Fibroblast of the aortic adventitia (primary cell): ENCODE data around the gene KLHL13. TPM values are rescaled to one million over a fixed set of nuclear protein-coding genes. Genes with fewer than 3 reads are reported as not detected.

Source experiments
- DNase-seq: peaks from one replicate; pipeline ENCODE4 v3.0.0-alpha.2; 2010; ENCODE audit warnings: low read depth
- H3K4me3 ChIP-seq: 2 replicates; pipeline ENCODE4 v1.5.1; 2011; ENCODE audit warnings: low read depth, mild to moderate bottlenecking, control low read depth, low read length, moderate library complexity
- total RNA-seq: library from RNA; depleted of rRNA; stranded (reverse); fragments of >200 nt; gene quantifications from 2 replicates; pipeline ENCODE4 v1.2.3, GENCODE V29; 2012; ENCODE audit warnings: low replicate concordance
- TF ChIP-seq, protein P1 (sequence below): IDR thresholded peaks from 2 replicates; pipeline ENCODE4 v1.5.1; 2011; ENCODE audit warnings: mild to moderate bottlenecking, low read length, control low read depth, inconsistent platforms; ENCODE audit not compliant: insufficient read depth

The KLHL13 gene
- total RNA-seq, 1 donor, result 7.2 TPM

DNA sequence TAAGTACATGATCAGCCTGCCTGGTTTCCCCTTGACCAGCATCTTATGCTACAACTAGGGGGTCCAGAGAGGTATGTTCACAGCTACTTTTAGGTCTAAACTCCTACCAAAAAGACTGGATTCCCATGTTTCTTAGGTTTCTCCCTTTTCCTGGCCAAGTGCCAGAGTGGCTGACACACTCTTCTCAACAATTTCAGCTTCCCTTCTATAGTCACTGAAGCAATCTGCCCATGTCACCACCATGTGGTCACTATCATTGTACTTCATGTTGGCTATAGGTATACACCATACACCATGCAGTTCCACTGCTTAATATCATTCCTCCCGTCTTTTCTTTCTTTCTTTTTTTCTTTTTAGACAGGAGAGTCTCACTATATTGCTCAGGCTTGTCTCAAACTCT, 66.9 kb downstream of the KLHL13 start:
- no peak overlapping the region for H3K4me3 ChIP-seq
- no peak for DNase-seq
- TF ChIP-seq, protein P1, sequence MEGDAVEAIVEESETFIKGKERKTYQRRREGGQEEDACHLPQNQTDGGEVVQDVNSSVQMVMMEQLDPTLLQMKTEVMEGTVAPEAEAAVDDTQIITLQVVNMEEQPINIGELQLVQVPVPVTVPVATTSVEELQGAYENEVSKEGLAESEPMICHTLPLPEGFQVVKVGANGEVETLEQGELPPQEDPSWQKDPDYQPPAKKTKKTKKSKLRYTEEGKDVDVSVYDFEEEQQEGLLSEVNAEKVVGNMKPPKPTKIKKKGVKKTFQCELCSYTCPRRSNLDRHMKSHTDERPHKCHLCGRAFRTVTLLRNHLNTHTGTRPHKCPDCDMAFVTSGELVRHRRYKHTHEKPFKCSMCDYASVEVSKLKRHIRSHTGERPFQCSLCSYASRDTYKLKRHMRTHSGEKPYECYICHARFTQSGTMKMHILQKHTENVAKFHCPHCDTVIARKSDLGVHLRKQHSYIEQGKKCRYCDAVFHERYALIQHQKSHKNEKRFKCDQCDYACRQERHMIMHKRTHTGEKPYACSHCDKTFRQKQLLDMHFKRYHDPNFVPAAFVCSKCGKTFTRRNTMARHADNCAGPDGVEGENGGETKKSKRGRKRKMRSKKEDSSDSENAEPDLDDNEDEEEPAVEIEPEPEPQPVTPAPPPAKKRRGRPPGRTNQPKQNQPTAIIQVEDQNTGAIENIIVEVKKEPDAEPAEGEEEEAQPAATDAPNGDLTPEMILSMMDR, result no peak

GRCh38 chrX:118047446-118048186, 69.0 kb downstream of the KLHL13 start:
- TF ChIP-seq, protein P1, result no peak
- H3K4me3 ChIP-seq, result no peak overlapping the region
- no peak for DNase-seq

DNA sequence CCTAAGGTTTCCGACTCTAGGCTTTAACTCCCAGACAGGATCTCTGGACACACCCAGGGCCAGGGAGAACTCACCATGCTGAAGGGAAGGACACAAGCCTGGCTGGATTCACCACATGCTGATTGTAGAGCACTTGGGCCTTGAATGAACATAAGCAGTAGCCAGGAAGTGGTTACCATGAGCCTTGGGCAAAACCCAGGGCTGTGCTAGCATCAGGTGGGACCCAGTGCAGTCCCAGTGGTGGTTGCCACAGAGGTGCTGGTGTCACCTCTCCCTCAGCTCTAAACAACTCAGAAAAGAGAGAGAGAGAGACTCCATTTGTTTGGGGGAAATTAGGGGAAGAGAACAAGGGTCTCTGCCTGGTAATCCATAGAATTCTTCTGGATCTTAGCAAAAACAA, 77.0 kb downstream of the KLHL13 start:
- no peak overlapping the region for H3K4me3 ChIP-seq
- TF ChIP-seq, protein P1, result no peak
- no peak for DNase-seq

DNA sequence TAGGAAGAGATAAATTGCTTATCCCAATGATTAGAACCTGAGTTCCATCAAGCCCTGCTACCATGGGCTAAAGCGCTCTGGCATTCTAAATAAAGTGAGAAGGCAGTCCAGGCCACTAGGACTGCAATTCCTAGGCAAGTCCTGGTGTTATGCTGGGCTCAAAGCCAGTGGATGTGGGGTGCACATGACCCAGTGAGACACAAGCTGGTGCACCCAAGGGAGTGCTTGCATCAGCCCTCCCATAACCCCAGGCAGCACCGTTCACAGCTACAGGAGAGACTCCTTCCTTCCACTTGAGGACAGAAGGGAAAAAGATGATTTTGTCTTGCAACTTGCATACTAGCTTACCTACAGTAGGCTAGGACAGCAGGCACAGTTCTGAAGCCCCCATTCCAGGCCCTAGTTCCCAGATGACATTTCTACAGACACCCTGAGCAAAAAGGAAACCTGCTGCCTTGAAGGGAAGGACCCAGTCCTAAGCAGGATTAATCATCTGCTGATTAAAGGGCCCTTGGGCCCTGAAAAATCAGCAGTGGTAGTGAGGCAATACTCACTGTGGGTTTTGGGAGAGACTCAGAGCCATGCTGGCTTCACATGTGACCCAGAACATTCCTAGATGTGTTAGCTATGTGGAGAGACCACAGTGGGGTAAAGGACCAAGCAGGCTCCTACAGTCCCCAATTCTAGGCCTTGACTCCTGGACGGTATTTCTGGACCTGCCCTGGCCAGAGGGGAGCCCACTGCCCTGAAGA, 77.8 kb downstream of the KLHL13 start:
- H3K4me3 ChIP-seq, result no peak overlapping the region
- TF ChIP-seq, protein P1, result no peak
- DNase-seq, result no peak

- DNase-seq, result no peak
Measured at GRCh38 chrX:118026631-118027030, 90.0 kb downstream of the KLHL13 start.

DNA sequence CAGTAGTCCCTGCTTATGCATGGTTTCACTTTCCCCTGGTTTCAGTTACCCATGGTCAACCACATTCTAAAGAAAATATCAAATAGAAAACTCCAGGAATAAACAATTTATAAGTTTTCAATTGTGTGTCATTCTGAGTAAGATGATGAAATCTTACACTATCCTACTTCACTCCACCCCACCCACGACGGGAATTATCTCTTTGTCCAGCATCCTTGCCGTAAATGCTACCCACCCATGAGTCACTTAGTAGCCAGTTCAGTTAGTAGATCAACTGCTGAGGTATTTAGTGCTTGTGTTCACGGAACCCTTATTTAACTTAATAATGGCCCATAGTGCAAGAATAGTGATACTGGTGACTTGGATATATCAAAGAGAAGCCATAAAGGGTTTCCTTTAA, 91.4 kb downstream of the KLHL13 start:
- TF ChIP-seq, protein P1, result no peak
- no peak for DNase-seq
- H3K4me3 ChIP-seq, result no peak overlapping the region

More at GRCh38 chrX:118026631-118027030, 90.0 kb downstream of the KLHL13 start:
- TF ChIP-seq, protein P1, result no peak
- no peak overlapping the region for H3K4me3 ChIP-seq
